Parathyroid adenoma (tissue), 2 donors: Measurements from ENCODE around the gene CLIC4.

Experiments
- H2AFZ ChIP-seq: fragments of 300-600 bp; sonication (generic); one replicate; pipeline ENCODE4 v1.7.0; 2017; ENCODE audit warnings: antibody characterized with exemption, mild to moderate bottlenecking
- H3K27ac ChIP-seq: fragments of 300-600 bp; sonication (generic); one replicate; pipeline ENCODE4 v1.7.0; 2017
- H3K27me3 ChIP-seq: fragments of 300-600 bp; sonication (generic); one replicate; pipeline ENCODE4 v1.7.0; 2017; ENCODE audit warnings: low read length; ENCODE audit not compliant: control insufficient read depth, insufficient read depth
- H3K36me3 ChIP-seq: fragments of 300-600 bp; sonication (generic); one replicate; pipeline ENCODE4 v1.7.0; 2017; ENCODE audit warnings: low read length; ENCODE audit not compliant: control insufficient read depth, insufficient read depth
- H3K4me1 ChIP-seq: fragments of 300-600 bp; sonication (generic); one replicate; pipeline ENCODE4 v1.7.0; 2017; ENCODE audit warnings: control low read depth
- H3K4me2 ChIP-seq: fragments of 300-600 bp; sonication (generic); one replicate; pipeline ENCODE4 v1.7.0; 2017; ENCODE audit warnings: low read length
- H3K4me3 ChIP-seq: fragments of 300-600 bp; sonication (generic); one replicate; pipeline ENCODE4 v1.7.0; 2017; ENCODE audit warnings: low read depth, low read length
- H3K79me2 ChIP-seq: fragments of 300-600 bp; sonication (generic); one replicate; pipeline ENCODE4 v1.7.0; 2017; ENCODE audit warnings: control low read depth
- H3K9ac ChIP-seq: fragments of 300-600 bp; sonication (generic); one replicate; pipeline ENCODE4 v1.7.0; 2017; ENCODE audit warnings: mild to moderate bottlenecking
- H3K9me3 ChIP-seq: fragments of 300-600 bp; sonication (generic); one replicate; pipeline ENCODE4 v1.7.0; 2017; ENCODE audit warnings: low read length; ENCODE audit not compliant: control insufficient read depth
- CTCF ChIP-seq: fragments of 300-600 bp; sonication (generic); IDR thresholded peaks from one replicate; pipeline ENCODE4 v1.7.0; 2017; ENCODE audit warnings: antibody characterized with exemption, mild to moderate bottlenecking
- donor health status: primary hyperparathyroidism.

The CLIC4 gene

GRCh38 chr1:24707687-24708086 is 37.6 kb upstream of the CLIC4 start:
- Histone ChIP-seq H3K27ac (no peak overlapping the region), H2AFZ (no peak overlapping the region)

GRCh38 chr1:24708938-24709337 is 36.3 kb upstream of the CLIC4 start:
- Histone ChIP-seq H3K27ac (no peak overlapping the region), H3K36me3 (no peaks in the 10 kb centered on the region), H3K9me3 (no peaks in the 10 kb centered on the region), H3K4me1 (no peaks in the 10 kb centered on the region), H3K27me3 (no peaks in the 10 kb centered on the region), H3K4me3 (no peak overlapping the region), H3K79me2 (no peaks in the 10 kb centered on the region), H3K9ac (no peak overlapping the region), H3K4me2 (no peak overlapping the region), H2AFZ (no peak overlapping the region)
- no peak for TF ChIP-seq CTCF

More at GRCh38 chr1:24707687-24708086, 37.6 kb upstream of the CLIC4 start:
- Histone ChIP-seq H3K4me1 (no peaks in the 10 kb centered on the region), H3K4me2 (no peak overlapping the region), H3K9me3 (no peaks in the 10 kb centered on the region), H3K4me3 (no peak overlapping the region), H3K79me2 (no peaks in the 10 kb centered on the region), H3K9ac (no peak overlapping the region), H3K36me3 (no peaks in the 10 kb centered on the region), H3K27me3 (no peaks in the 10 kb centered on the region)
- TF ChIP-seq CTCF: no peak

- TF ChIP-seq CTCF: no peak
- no peak overlapping the region for H3K4me2 ChIP-seq
- no peaks in the 10 kb centered on the region for H3K36me3 ChIP-seq
- no peak overlapping the region for H3K9ac ChIP-seq
- H3K27me3 ChIP-seq: no peaks in the 10 kb centered on the region
- H3K27ac ChIP-seq: no peak overlapping the region
- no peak overlapping the region for H2AFZ ChIP-seq
- H3K9me3 ChIP-seq: no peaks in the 10 kb centered on the region
- H3K4me1 ChIP-seq: no peaks in the 10 kb centered on the region
- no peak overlapping the region for H3K4me3 ChIP-seq
- no peaks in the 10 kb centered on the region for H3K79me2 ChIP-seq
Observed at GRCh38 chr1:24709791-24710441, 35.3 kb upstream of the CLIC4 start.

GRCh38 chr1:24711329-24711728 is 33.9 kb upstream of the CLIC4 start:
- Histone ChIP-seq H3K79me2 (no peaks in the 10 kb centered on the region), H3K36me3 (no peaks in the 10 kb centered on the region), H3K4me3 (no peak overlapping the region), H3K4me1 (no peaks in the 10 kb centered on the region), H2AFZ (no peak overlapping the region), H3K27ac (no peak overlapping the region), H3K27me3 (no peaks in the 10 kb centered on the region), H3K9ac (no peak overlapping the region), H3K4me2 (no peak overlapping the region), H3K9me3 (no peaks in the 10 kb centered on the region)
- TF ChIP-seq CTCF: no peak

- Histone ChIP-seq H3K9ac (no peak overlapping the region), H3K4me1 (no peaks in the 10 kb centered on the region), H3K27ac (no peak overlapping the region), H3K4me2 (no peak overlapping the region), H2AFZ (no peak overlapping the region), H3K27me3 (no peaks in the 10 kb centered on the region), H3K79me2 (no peaks in the 10 kb centered on the region), H3K4me3 (no peak overlapping the region), H3K36me3 (no peaks in the 10 kb centered on the region), H3K9me3 (no peaks in the 10 kb centered on the region)
- no peak for TF ChIP-seq CTCF
Observed at GRCh38 chr1:24713176-24713575, 32.1 kb upstream of the CLIC4 start.
